Liver (tissue), 9 donors: ENCODE measurements around the gene CDKL5. TPM values are rescaled to one million over a fixed set of nuclear protein-coding genes. Genes with fewer than 3 reads are reported as not detected.

Source experiments
- DNase-seq: peaks from one replicate; pipeline ENCODE4 v3.0.0-alpha.2; 2017; ENCODE audit warnings: low spot score
- H3K27ac ChIP-seq, 2 donors: one replicate each; pipeline ENCODE4 v1.7.0; 2013; ENCODE audit warnings: inconsistent platforms in 2 of 2, low read length in 2 of 2, control low read depth in 1 of 2, low read depth in 1 of 2, mild to moderate bottlenecking in 1 of 2
- H3K27me3 ChIP-seq, 4 donors: one replicate each; pipeline versions ENCODE4 v1.6.1 to v1.7.0; 2013; ENCODE audit warnings: low read length in 3 of 4, inconsistent platforms in 1 of 4, mild to moderate bottlenecking in 1 of 4, moderate library complexity in 1 of 4; ENCODE audit not compliant: control insufficient read depth in 4 of 4, insufficient read depth in 4 of 4
- H3K36me3 ChIP-seq, 4 donors: one replicate each; pipeline versions ENCODE4 v1.6.1 to v1.7.0; 2013; ENCODE audit warnings: low read length in 3 of 4, mild to moderate bottlenecking in 3 of 4, low read depth in 1 of 4, moderate library complexity in 1 of 4; ENCODE audit not compliant: control insufficient read depth in 4 of 4, insufficient read depth in 3 of 4
- H3K4me1 ChIP-seq, 4 donors: one replicate each; pipeline versions ENCODE4 v1.6.1 to v1.7.0; 2013; ENCODE audit warnings: low read length in 3 of 4, mild to moderate bottlenecking in 3 of 4, moderate library complexity in 1 of 4; ENCODE audit not compliant: control insufficient read depth in 4 of 4, insufficient read depth in 4 of 4
- H3K4me3 ChIP-seq, 3 donors: one replicate each; pipeline versions ENCODE4 v1.6.1 to v1.7.0; 2013; ENCODE audit warnings: low read length in 3 of 3, control low read depth in 1 of 3, low read depth in 1 of 3, mild to moderate bottlenecking in 1 of 3
- H3K9ac ChIP-seq, 2 donors: one replicate each; pipeline ENCODE4 v1.7.0; 2013; ENCODE audit warnings: low read length in 2 of 2, mild to moderate bottlenecking in 2 of 2, moderate library complexity in 2 of 2, control low read depth in 1 of 2, low read depth in 1 of 2
- H3K9me3 ChIP-seq, 4 donors: one replicate each; pipeline versions ENCODE4 v1.6.1 to v1.7.0; 2013; ENCODE audit warnings: low read length in 3 of 4; ENCODE audit not compliant: control insufficient read depth in 4 of 4
- ATF3 ChIP-seq: IDR thresholded peaks from 2 replicates; pipeline ENCODE4 v1.6.1; 2016; ENCODE audit warnings: antibody characterized with exemption
- CTCF ChIP-seq: fragments of 150-350 bp; IDR thresholded peaks from 2 replicates; pipeline ENCODE4 v1.5.1; 2017; ENCODE audit warnings: improper control_type of control experiment, low read depth, low read length; ENCODE audit not compliant: missing input control
- EGR1 ChIP-seq, 2 donors: IDR thresholded peaks; 2 replicates each; pipeline ENCODE4 v1.6.1; 2016 to 2018; ENCODE audit warnings: antibody characterized with exemption in 2 of 2, low read depth in 2 of 2
- FOXA1 ChIP-seq: IDR thresholded peaks from 2 replicates; pipeline ENCODE4 v1.6.1; 2016; ENCODE audit warnings: antibody characterized with exemption
- FOXA2 ChIP-seq: IDR thresholded peaks from 2 replicates; pipeline ENCODE4 v1.6.1; 2016; ENCODE audit warnings: antibody characterized with exemption
- GABPA ChIP-seq, 2 donors: IDR thresholded peaks in 1 of 2; conservative IDR thresholded peaks in 1 of 2; 2 replicates each; pipeline ENCODE4 v1.6.1; 2016; ENCODE audit warnings: antibody characterized with exemption in 2 of 2, mild to moderate bottlenecking in 1 of 2, moderate library complexity in 1 of 2
- HNF4A ChIP-seq, 2 donors: conservative IDR thresholded peaks; 2 replicates each; pipeline ENCODE4 v1.6.1; 2016; ENCODE audit warnings: antibody characterized with exemption in 2 of 2, mild to moderate bottlenecking in 2 of 2
- HNF4G ChIP-seq: IDR thresholded peaks from 2 replicates; pipeline ENCODE4 v1.6.1; 2016; ENCODE audit warnings: antibody characterized with exemption
- JUND ChIP-seq, 2 donors: IDR thresholded peaks; 2 replicates each; pipeline ENCODE4 v1.6.1; 2016; ENCODE audit warnings: antibody characterized with exemption in 2 of 2
- MAX ChIP-seq: IDR thresholded peaks from 2 replicates; pipeline ENCODE4 v1.6.1; 2016; ENCODE audit warnings: antibody characterized with exemption
- NR2F2 ChIP-seq: IDR thresholded peaks from 2 replicates; pipeline ENCODE4 v1.6.1; 2016; ENCODE audit warnings: antibody characterized with exemption
- RAD21 ChIP-seq, 2 donors: IDR thresholded peaks; 2 replicates each; pipeline ENCODE4 v1.6.1; 2016; ENCODE audit warnings: antibody characterized with exemption in 2 of 2, mild to moderate bottlenecking in 2 of 2
- REST ChIP-seq: IDR thresholded peaks from 2 replicates; pipeline ENCODE4 v1.6.1; 2016; ENCODE audit warnings: antibody characterized with exemption, mild to moderate bottlenecking
- RXRA ChIP-seq, 2 donors: IDR thresholded peaks; 2 replicates each; pipeline ENCODE4 v1.6.1; 2017 to 2018; ENCODE audit warnings: antibody characterized with exemption in 2 of 2, mild to moderate bottlenecking in 1 of 2
- SP1 ChIP-seq: IDR thresholded peaks from 2 replicates; pipeline ENCODE4 v1.6.1; 2018; ENCODE audit warnings: antibody characterized with exemption, mild to moderate bottlenecking
- TAF1 ChIP-seq: conservative IDR thresholded peaks from 2 replicates; pipeline ENCODE4 v1.6.1; 2016; ENCODE audit warnings: antibody characterized with exemption, mild to moderate bottlenecking
- YY1 ChIP-seq: IDR thresholded peaks from 2 replicates; pipeline ENCODE4 v1.6.1; 2016; ENCODE audit warnings: antibody characterized with exemption, mild to moderate bottlenecking
- ZBTB33 ChIP-seq: IDR thresholded peaks from 2 replicates; pipeline ENCODE4 v1.6.1; 2016; ENCODE audit warnings: antibody characterized with exemption
- WGBS: extraction: QIAGEN DNeasy Blood & Tissue Kit; methylation state at CpG from one replicate; pipeline ENCODE4 v1.1.7; 2013; 5-methylcytosine and 5-hydroxymethylcytosine counted together
- polyA plus RNA-seq, 2 donors: library from polyadenylated mRNA; stranded (reverse) in 1 of 2; unstranded in 1 of 2; fragments of 200-250 nt in 1 of 2; fragments of >200 nt in 1 of 2; fragmentation: Nextera tagmentation in 1 of 2; extraction: Ambion mirVana in 1 of 2; gene quantifications; one replicate each; pipeline versions ENCODE4 v1.2.1 to v1.2.3, GENCODE V29; 2013 to 2015
- total RNA-seq, 2 donors: library from RNA; depleted of rRNA; stranded (reverse); fragments of >200 nt; gene quantifications; one replicate each; pipeline ENCODE4 v1.2.3, GENCODE V29; 2014
- donor health status: healthy.
- donor health status: healthy.
- donor health status: healthy.
- donor health status: healthy.
- donor health status: healthy.

Gene CDKL5
- total and polyA plus RNA-seq, 4 donors: 0.59 to 3.3 (median 2.0) TPM

- H3K4me1 ChIP-seq: no peaks in the 10 kb centered on the region
- whole genome bisulfite sequencing: 96% methylated on average over 6 of the region's 6 CpGs
- no peak for DNase-seq
- H3K9me3 ChIP-seq: peaks cover 0 to 2% (median 0%) of the 10 kb centered on the region in 4 donors
- no peak for TF ChIP-seq FOXA2
- no peak for TF ChIP-seq GABPA (IDR thresholded peaks at IDR 0.05 in 1 of 2, conservative IDR thresholded peaks at IDR 0.05 in 1 of 2)
- no peak for TF ChIP-seq TAF1
- TF ChIP-seq NR2F2: no peak
- no peak for TF ChIP-seq REST
- TF ChIP-seq JUND (IDR thresholded peaks at IDR 0.05): no peak
- TF ChIP-seq RAD21 (IDR thresholded peaks at IDR 0.05): no peak
- no peak for TF ChIP-seq HNF4G
- no peak for TF ChIP-seq SP1
- no peak for TF ChIP-seq RXRA (IDR thresholded peaks at IDR 0.05)
- TF ChIP-seq HNF4A (conservative IDR thresholded peaks at IDR 0.05): no peak
- no peak for TF ChIP-seq MAX
- TF ChIP-seq YY1: no peak
- no peak for TF ChIP-seq FOXA1
- no peak for TF ChIP-seq ATF3
- no peak for TF ChIP-seq EGR1 (IDR thresholded peaks at IDR 0.05; ENCODE audit: low read depth in 2 of 2)
- no peak for TF ChIP-seq CTCF
- no peak for TF ChIP-seq ZBTB33
- H3K36me3 ChIP-seq: no peaks in the 10 kb centered on the region
- H3K4me3 ChIP-seq: no peak overlapping the region
- no peak overlapping the region for H3K27ac ChIP-seq
- no peak overlapping the region for H3K9ac ChIP-seq
- H3K27me3 ChIP-seq: peaks cover 0 to 2% (median 0%) of the 10 kb centered on the region in 4 donors
Measured at GRCh38 chrX:18650662-18651061, 225.3 kb downstream of the CDKL5 start.
